OCI-LY7 (cell line): ENCODE results near the gene RNASE12. TPM values are rescaled to one million over a fixed set of nuclear protein-coding genes. Genes with fewer than 3 reads are reported as not detected.
A peak's percentile ranks its signal among the peaks of the same experiment; 100 is the strongest.

Experiments
- BruUV-seq: library from RNA; stranded (reverse); fragments of 400-500 nt; replicated peaks from 2 replicates; lab custom pipeline; 2021; lab: Mats Ljungman, UMichigan
- CTCF ChIA-PET: fragments of 300-600 bp; sonication (Branson Sonifier 250); formaldehyde crosslinking; loops from one replicate; lab custom pipeline; 2022; ENCODE audit warnings: antibody characterized with exemption; ENCODE audit not compliant: unreplicated experiment; lab: Charles Lee
- POLR2A ChIA-PET: fragments of 300-600 bp; sonication (Branson Sonifier 250); formaldehyde crosslinking; loops from one replicate; lab custom pipeline; 2022; ENCODE audit warnings: antibody characterized with exemption; lab: Charles Lee
- DNase-seq: peaks from one replicate; pipeline ENCODE4 v3.0.0-alpha.2; 2015; ENCODE audit warnings: low spot score
- H2AFZ ChIP-seq: fragments of 200-600 bp; sonication (generic), shearing (Covaris generic); 2 replicates; pipeline ENCODE4 v1.6.1; 2014; ENCODE audit warnings: mild to moderate bottlenecking, antibody characterized with exemption, low read length, moderate library complexity
- H3K27ac ChIP-seq: fragments of 200-600 bp; sonication (generic); 2 replicates; pipeline ENCODE4 v1.5.1; 2014; ENCODE audit warnings: mixed run types, low read depth, mild to moderate bottlenecking, moderate library complexity, low read length, inconsistent platforms; ENCODE audit not compliant: poor library complexity, severe bottlenecking
- H3K36me3 ChIP-seq: fragments of 200-600 bp; sonication (generic); 2 replicates; pipeline ENCODE4 v1.6.1; 2014; ENCODE audit warnings: mild to moderate bottlenecking, antibody characterized with exemption, low read length, moderate library complexity, mixed read lengths; ENCODE audit not compliant: insufficient read depth
- H3K4me1 ChIP-seq: fragments of 200-600 bp; sonication (generic); 2 replicates; pipeline ENCODE4 v1.5.1; 2014; ENCODE audit warnings: mild to moderate bottlenecking, low read length; ENCODE audit not compliant: insufficient read depth, poor library complexity, severe bottlenecking
- H3K4me2 ChIP-seq: fragments of 200-600 bp; sonication (generic); 2 replicates; pipeline ENCODE4 v1.6.1; 2014; ENCODE audit warnings: mild to moderate bottlenecking, low read length
- H3K4me3 ChIP-seq: fragments of 200-600 bp; sonication (generic); 2 replicates; pipeline ENCODE4 v1.5.1; 2014; ENCODE audit warnings: mild to moderate bottlenecking, low read depth, low read length; ENCODE audit not compliant: poor library complexity, severe bottlenecking
- H3K79me2 ChIP-seq: fragments of 200-600 bp; sonication (generic); 2 replicates; pipeline ENCODE4 v1.6.1; 2016; ENCODE audit warnings: low read depth, mild to moderate bottlenecking, low read length, moderate library complexity, mixed read lengths; ENCODE audit not compliant: insufficient read depth
- H3K9me2 ChIP-seq: fragments of 200-600 bp; sonication (generic); 2 replicates; pipeline ENCODE4 v1.6.1; 2016; ENCODE audit warnings: mild to moderate bottlenecking, low read length, mixed read lengths; ENCODE audit not compliant: insufficient read depth
- H3K9me3 ChIP-seq: fragments of 200-600 bp; sonication (generic); 2 replicates; pipeline ENCODE4 v1.6.1; 2014; ENCODE audit warnings: mild to moderate bottlenecking, mixed run types, low read length, mixed read lengths
- H4K20me1 ChIP-seq: fragments of 200-600 bp; sonication (generic); 2 replicates; pipeline ENCODE4 v1.6.1; 2014; ENCODE audit warnings: mild to moderate bottlenecking, antibody characterized with exemption, low read length, moderate library complexity, mixed read lengths; ENCODE audit not compliant: insufficient read depth
- CTCF ChIP-seq: fragments of 200-600 bp; sonication (generic); conservative IDR thresholded peaks from 2 replicates; pipeline ENCODE4 v1.5.1; 2014; ENCODE audit warnings: mild to moderate bottlenecking, antibody characterized with exemption, low read length, moderate library complexity, mixed read lengths
- EZH2phosphoT487 ChIP-seq: fragments of 200-600 bp; sonication (generic); IDR thresholded peaks from 2 replicates; pipeline ENCODE4 v1.6.1; 2018; ENCODE audit warnings: low read depth, borderline replicate concordance, mild to moderate bottlenecking, mixed run types, antibody characterized with exemption, low read length, moderate library complexity, mixed read lengths
- intact Hi-C: fragments of 100-400 bp; cut with micrococcal nuclease; formaldehyde crosslinking; loops from one replicate; pipeline ENCODE4 v1.10.0; 2022; ENCODE audit not compliant: unreplicated experiment
- total RNA-seq, 2 experiments: library from RNA; depleted of rRNA in 1 of 2; stranded (reverse); fragments of >200 nt in 1 of 2; shearing (Covaris generic) in 1 of 2; gene quantifications; 2 replicates each; pipeline ENCODE4 v1.2.3, GENCODE V29; 2014 to 2022

The RNASE12 gene
- total RNA-seq, 2 experiments from 2014 or later = not detected

GRCh38 chr14:20606902-20607242 lies 15.7 kb upstream of the RNASE12 start:
- Histone ChIP-seq H3K9me2 (no peaks in the 10 kb centered on the region), H2AFZ (no peak overlapping the region), H3K4me2 (no peak overlapping the region), H4K20me1 (no peaks in the 10 kb centered on the region), H3K9me3 (no peaks in the 10 kb centered on the region), H3K4me3 (no peak overlapping the region), H3K4me1 (peaks cover 22% of the 10 kb centered on the region), H3K27ac (no peak overlapping the region), H3K79me2 (no peaks in the 10 kb centered on the region), H3K36me3 (no peaks in the 10 kb centered on the region)
- TF ChIP-seq EZH2phosphoT487 = no peak
- TF ChIP-seq CTCF = no peak
- CTCF ChIA-PET = no interaction called here
- BruUV-seq = no TSS peak
- intact Hi-C loops = no loop called here
- no peak for DNase-seq
- POLR2A ChIA-PET = interaction anchor here (2.6 kb wide), 1 partner anchor 279 kb away, joined by 11 read pairs; no protein-coding TSS in a partner anchor

DNA sequence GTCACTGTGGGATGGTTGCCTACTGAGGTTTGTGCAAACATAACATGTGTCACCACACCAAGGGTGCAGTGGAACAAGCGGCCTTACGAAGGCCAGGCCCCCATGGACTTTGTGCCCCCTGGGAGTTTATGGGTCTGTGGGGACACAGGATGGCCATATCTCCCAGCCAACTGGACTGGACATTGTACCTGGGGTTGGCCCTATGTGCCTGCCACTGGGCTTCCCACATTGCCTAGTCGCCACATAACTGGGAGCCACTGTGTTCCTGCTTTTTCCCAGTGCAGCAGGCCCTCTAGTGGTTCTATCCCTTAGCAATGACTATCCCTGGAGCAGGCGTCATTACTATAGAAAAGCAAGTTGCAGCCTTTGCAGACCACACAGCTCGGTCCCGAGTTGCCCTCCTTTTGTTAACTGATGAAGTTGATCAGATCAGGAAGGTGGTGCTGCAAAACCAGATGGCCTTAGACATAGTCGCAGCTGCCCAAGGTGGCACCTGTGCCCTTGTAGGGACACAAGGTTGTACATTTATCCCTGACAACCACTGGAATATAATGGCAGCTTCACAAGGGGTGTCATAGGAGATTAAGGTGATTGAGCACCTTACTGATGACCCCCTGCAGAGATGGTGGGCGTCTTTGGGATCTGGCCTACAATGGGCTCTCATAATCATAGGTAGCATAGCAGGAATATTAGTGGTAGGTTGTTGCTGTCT lies 15.2 kb upstream of the RNASE12 start:
- Histone ChIP-seq H3K9me3 (no peaks in the 10 kb centered on the region), H3K36me3 (no peaks in the 10 kb centered on the region), H2AFZ (no peak overlapping the region), H3K4me1 (peaks cover 17% of the 10 kb centered on the region), H3K9me2 (no peaks in the 10 kb centered on the region), H4K20me1 (no peaks in the 10 kb centered on the region), H3K27ac (no peak overlapping the region), H3K4me3 (no peak overlapping the region), H3K79me2 (no peaks in the 10 kb centered on the region), H3K4me2 (no peak overlapping the region)
- intact Hi-C loops = no loop called here
- CTCF ChIA-PET = no interaction called here
- POLR2A ChIA-PET = interaction anchor here (2.6 kb wide), 1 partner anchor 279 kb away, joined by 11 read pairs; no protein-coding TSS in a partner anchor
- DNase-seq = no peak
- TF ChIP-seq EZH2phosphoT487 (no peak), CTCF (peak; percentile 59)
- no TSS peak for BruUV-seq
